PC-9 (cell line): ENCODE results near the gene SUPT20H. TPM values are rescaled to one million over a fixed set of nuclear protein-coding genes. Genes with fewer than 3 reads are reported as not detected.
A peak's percentile ranks its signal among the peaks of the same experiment; 100 is the strongest.

Experiments
- BruUV-seq: library from RNA; stranded (reverse); fragments of 400-500 nt; replicated peaks from 2 replicates; lab custom pipeline; 2021; lab: Mats Ljungman, UMichigan
- CTCF ChIA-PET: fragments of 300-600 bp; sonication (Branson Sonifier 250); formaldehyde crosslinking; loops from one replicate; lab custom pipeline; 2022; ENCODE audit warnings: antibody characterized with exemption; lab: Charles Lee
- POLR2A ChIA-PET: fragments of 300-600 bp; sonication (Branson Sonifier 250); formaldehyde crosslinking; loops from one replicate; lab custom pipeline; 2022; ENCODE audit warnings: antibody characterized with exemption; ENCODE audit not compliant: unreplicated experiment; lab: Charles Lee
- DNase-seq, 2 experiments: peaks; one replicate each; pipeline versions ENCODE4 v3.0.0 to v3.0.0-alpha.2; 2015 to 2022; ENCODE audit warnings: mixed read lengths in 1 of 2
- H2AFZ ChIP-seq: fragments of 200-600 bp; sonication (generic); 2 replicates; pipeline ENCODE4 v1.8.1; 2017; ENCODE audit warnings: antibody characterized with exemption
- H3F3A ChIP-seq: fragments of 200-600 bp; sonication (generic); 2 replicates; pipeline ENCODE4 v1.8.1; 2017; ENCODE audit warnings: antibody characterized with exemption, mild to moderate bottlenecking, low read depth; ENCODE audit not compliant: insufficient read depth
- H3K27ac ChIP-seq: fragments of 200-600 bp; sonication (generic); 2 replicates; pipeline ENCODE4 v1.6.1; 2016; ENCODE audit warnings: mixed run types
- H3K27me3 ChIP-seq: fragments of 200-600 bp; sonication (generic); 2 replicates; pipeline ENCODE4 v1.6.1; 2016; ENCODE audit warnings: low read depth, mixed run types; ENCODE audit not compliant: insufficient read depth
- H3K36me3 ChIP-seq: fragments of 200-600 bp; sonication (generic); 2 replicates; pipeline ENCODE4 v1.6.1; 2016; ENCODE audit warnings: low read depth, mixed run types
- H3K4me1 ChIP-seq: fragments of 200-600 bp; sonication (generic); replicated peaks from 2 replicates; pipeline ENCODE4 v1.6.1; 2016; ENCODE audit warnings: mixed run types; ENCODE audit not compliant: insufficient read depth
- H3K4me2 ChIP-seq: fragments of 200-600 bp; sonication (generic); 2 replicates; pipeline ENCODE4 v1.6.1; 2017; ENCODE audit warnings: mixed run types
- H3K4me3 ChIP-seq: fragments of 200-600 bp; sonication (generic); 2 replicates; pipeline ENCODE4 v1.6.1; 2016; ENCODE audit warnings: mixed run types
- H3K79me2 ChIP-seq: fragments of 200-600 bp; sonication (generic); 2 replicates; pipeline ENCODE4 v1.6.1; 2017; ENCODE audit warnings: low read depth, mixed run types
- H3K9me2 ChIP-seq: fragments of 200-600 bp; sonication (generic); 2 replicates; pipeline ENCODE4 v1.8.1; 2017; ENCODE audit warnings: mild to moderate bottlenecking; ENCODE audit not compliant: insufficient read depth
- H3K9me3 ChIP-seq: fragments of 200-600 bp; sonication (generic); 2 replicates; pipeline ENCODE4 v1.8.1; 2016; ENCODE audit warnings: low read depth; ENCODE audit not compliant: insufficient read depth
- H4K20me1 ChIP-seq: fragments of 200-600 bp; sonication (generic); 2 replicates; pipeline ENCODE4 v1.8.1; 2017; ENCODE audit not compliant: insufficient read depth
- CTCF ChIP-seq: fragments of 200-600 bp; sonication (generic); conservative IDR thresholded peaks from 2 replicates; pipeline ENCODE4 v1.6.1; 2017; ENCODE audit warnings: mixed run types, antibody characterized with exemption, mild to moderate bottlenecking, moderate library complexity
- EZH2 ChIP-seq: fragments of 200-600 bp; sonication (generic); IDR thresholded peaks from 2 replicates; pipeline ENCODE4 v1.8.0; 2017; ENCODE audit warnings: antibody characterized with exemption, low read depth
- intact Hi-C: fragments of 100-400 bp; cut with micrococcal nuclease; formaldehyde crosslinking; loops from one replicate; pipeline ENCODE4 v1.10.0; 2022; ENCODE audit not compliant: unreplicated experiment
- total RNA-seq: library from RNA; stranded (reverse); gene quantifications from 2 replicates; pipeline ENCODE4 v1.2.3, GENCODE V29; 2021

Gene SUPT20H
- total RNA-seq, 1 experiment from 2014 or later = 44.1 TPM

DNA sequence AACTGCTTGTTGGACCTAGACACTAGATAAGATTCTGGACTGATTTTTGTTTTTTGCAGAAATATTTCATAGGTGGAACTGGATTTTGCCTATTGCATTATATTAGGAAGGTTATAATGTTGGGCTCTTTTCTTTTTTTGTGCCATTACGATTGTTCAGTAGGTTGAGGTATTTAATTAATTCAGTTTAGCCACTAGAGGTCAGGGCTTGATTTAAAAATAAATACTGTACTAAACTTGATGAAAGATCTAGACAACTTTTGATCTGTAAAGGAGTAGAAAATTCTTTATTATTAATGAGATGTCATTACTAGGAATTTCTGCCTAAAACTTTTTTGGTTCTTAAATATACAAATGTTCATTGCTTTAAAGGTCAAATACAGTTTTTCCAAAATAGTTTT is 15.2 kb upstream of the SUPT20H start:
- BruUV-seq = no TSS peak
- POLR2A ChIA-PET = no interaction called here

DNA sequence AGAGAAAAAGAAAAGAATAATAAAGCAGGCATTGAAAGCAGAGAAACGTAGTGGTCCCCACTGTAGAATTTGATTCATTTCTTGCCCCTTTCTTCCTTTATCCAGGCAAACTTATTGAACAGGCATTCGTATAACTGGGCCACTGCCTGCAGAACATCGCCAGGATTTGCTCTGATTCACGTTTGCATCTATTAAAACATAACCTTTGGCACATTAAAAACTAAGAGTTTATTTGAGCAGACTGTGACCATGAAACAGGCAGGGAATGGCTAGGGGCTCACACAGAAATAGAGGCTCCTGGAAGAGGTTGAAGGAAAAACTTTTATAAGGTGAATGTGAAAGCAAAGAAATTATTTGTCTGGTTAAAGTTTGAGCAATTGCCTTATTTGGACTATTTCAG is 12.5 kb upstream of the SUPT20H start:
- no peaks in the 10 kb centered on the region for H3K27me3 ChIP-seq
- ChIA-PET POLR2A (no interaction called here), CTCF (interaction anchor here (0.6 kb wide), 1 partner anchor 653 kb away, joined by 4 read pairs; no protein-coding TSS in a partner anchor)
- no peaks in the 10 kb centered on the region for H4K20me1 ChIP-seq
- no peaks in the 10 kb centered on the region for H3K4me1 ChIP-seq
- no peak overlapping the region for H3K4me2 ChIP-seq
- no peaks in the 10 kb centered on the region for H3K36me3 ChIP-seq
- TF ChIP-seq CTCF = no peak
- no peak for TF ChIP-seq EZH2
- no peak for DNase-seq
- no TSS peak for BruUV-seq
- no peak overlapping the region for H3K27ac ChIP-seq
- no peaks in the 10 kb centered on the region for H3K9me3 ChIP-seq
- H3K4me3 ChIP-seq = no peak overlapping the region
- no peaks in the 10 kb centered on the region for H3K79me2 ChIP-seq
- H3K9me2 ChIP-seq = no peaks in the 10 kb centered on the region
- no peaks in the 10 kb centered on the region for H3F3A ChIP-seq
- intact Hi-C loops = loop anchor here (10.0 kb wide), 1 partner anchor 533 kb away; no protein-coding TSS in a partner anchor
- peak overlapping the region; percentile 34; the same call in 1 of the 2 replicates for H2AFZ ChIP-seq

More for the DNA sequence above, 15.2 kb upstream of the SUPT20H start:
- H3K79me2 ChIP-seq = no peaks in the 10 kb centered on the region
- no peak overlapping the region for H2AFZ ChIP-seq
- H3K9me3 ChIP-seq = no peaks in the 10 kb centered on the region
- H3F3A ChIP-seq = no peaks in the 10 kb centered on the region
- no peak overlapping the region for H3K27ac ChIP-seq
- H4K20me1 ChIP-seq = no peaks in the 10 kb centered on the region
- H3K36me3 ChIP-seq = no peaks in the 10 kb centered on the region
- TF ChIP-seq EZH2 (no peak), CTCF (peak; percentile 70)
- DNase-seq = no peak
- no peaks in the 10 kb centered on the region for H3K4me1 ChIP-seq
- H3K9me2 ChIP-seq = no peaks in the 10 kb centered on the region
- H3K4me2 ChIP-seq = no peak overlapping the region
- CTCF ChIA-PET = no interaction called here
- H3K27me3 ChIP-seq = no peaks in the 10 kb centered on the region
- intact Hi-C loops = loop anchor here (2.0 to 10.0 kb wide), 2 partner anchors 530 to 1838 kb away; no protein-coding TSS in a partner anchor
- no peak overlapping the region for H3K4me3 ChIP-seq

DNA sequence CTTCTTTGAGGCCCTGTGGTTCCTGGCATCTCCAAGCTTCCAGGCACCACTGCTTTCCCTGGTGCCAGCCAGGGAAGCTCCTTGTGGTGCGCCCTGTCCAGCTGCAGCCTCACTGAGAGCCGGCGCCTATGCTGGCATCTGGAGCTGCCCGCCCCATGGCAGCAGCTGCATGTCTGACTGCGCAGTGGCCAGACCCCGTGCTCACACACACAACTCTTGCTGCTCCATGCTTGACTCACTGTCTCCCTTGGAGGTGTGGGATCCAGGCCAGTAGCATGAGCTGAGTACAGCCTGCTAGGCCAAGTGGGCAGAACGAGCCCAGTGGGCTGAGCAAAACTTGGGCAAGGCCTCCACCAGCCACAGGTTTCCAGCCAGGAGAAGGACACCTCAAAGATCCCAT is 11.5 kb upstream of the SUPT20H start:
- intact Hi-C loops = loop anchor here (10.0 kb wide), 1 partner anchor 534 kb away; no protein-coding TSS in a partner anchor
- BruUV-seq = no TSS peak
- POLR2A ChIA-PET = no interaction called here

More for the DNA sequence above, 11.5 kb upstream of the SUPT20H start:
- no peaks in the 10 kb centered on the region for H3K36me3 ChIP-seq
- no peaks in the 10 kb centered on the region for H3F3A ChIP-seq
- H3K79me2 ChIP-seq = no peaks in the 10 kb centered on the region
- no peaks in the 10 kb centered on the region for H3K4me1 ChIP-seq
- no peak overlapping the region for H3K4me2 ChIP-seq
- H3K4me3 ChIP-seq = no peak overlapping the region
- DNase-seq = no peak
- H4K20me1 ChIP-seq = no peaks in the 10 kb centered on the region
- no peaks in the 10 kb centered on the region for H3K9me2 ChIP-seq
- TF ChIP-seq CTCF = no peak
- TF ChIP-seq EZH2 = no peak
- no peak overlapping the region for H2AFZ ChIP-seq
- CTCF ChIA-PET = no interaction called here
- no peaks in the 10 kb centered on the region for H3K9me3 ChIP-seq
- no peak overlapping the region for H3K27ac ChIP-seq
- no peaks in the 10 kb centered on the region for H3K27me3 ChIP-seq
